SH-SY5Y (cell line): ENCODE data around the gene C1QL1.

Experiments
- GATA2 ChIP-seq: IDR thresholded peaks from 2 replicates; pipeline ENCODE4 v1.6.1; 2011; ENCODE audit warnings: mild to moderate bottlenecking, low read depth, low read length
- GATA3 ChIP-seq: IDR thresholded peaks from 2 replicates; pipeline ENCODE4 v1.6.1; 2011; ENCODE audit warnings: low read depth, mild to moderate bottlenecking, low read length, moderate library complexity

C1QL1 gene

DNA sequence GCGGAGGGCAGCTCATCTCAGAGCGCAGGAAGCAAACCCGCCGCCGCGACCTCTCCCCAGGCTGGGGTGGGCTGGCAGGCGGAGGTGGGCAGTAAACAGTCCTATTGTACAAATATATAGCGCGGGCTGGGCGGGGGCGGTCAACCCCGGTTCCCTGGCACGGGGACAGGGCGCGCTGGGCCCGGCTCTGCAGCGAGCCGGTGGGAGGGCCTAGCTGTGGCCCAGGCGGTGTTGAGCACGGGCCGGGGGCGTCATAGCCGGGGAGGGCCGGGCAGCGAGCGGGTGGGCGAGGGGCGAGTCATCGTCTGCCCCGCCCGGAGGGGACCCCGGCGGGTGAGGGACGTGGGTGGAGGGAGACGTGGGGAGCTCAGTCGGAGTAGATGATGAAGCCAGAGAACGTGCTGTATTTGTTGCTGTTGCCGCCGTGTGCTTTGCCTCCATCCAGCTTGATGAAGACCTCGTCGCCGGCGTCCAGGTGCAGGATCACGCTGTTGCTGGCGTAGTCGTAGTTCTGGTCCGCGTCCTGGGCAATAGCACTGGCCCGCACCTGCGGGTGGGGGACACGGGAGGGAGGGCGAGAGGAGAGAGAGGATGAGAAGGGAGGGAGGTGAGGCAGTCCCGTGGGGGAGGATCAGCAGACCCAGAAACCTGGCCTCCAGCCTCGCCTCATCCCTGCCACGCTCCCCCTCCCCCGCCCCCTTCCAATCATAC, 8.1 kb downstream of the C1QL1 start:
- TF ChIP-seq GATA3 (no peak), GATA2 (no peak)

DNA sequence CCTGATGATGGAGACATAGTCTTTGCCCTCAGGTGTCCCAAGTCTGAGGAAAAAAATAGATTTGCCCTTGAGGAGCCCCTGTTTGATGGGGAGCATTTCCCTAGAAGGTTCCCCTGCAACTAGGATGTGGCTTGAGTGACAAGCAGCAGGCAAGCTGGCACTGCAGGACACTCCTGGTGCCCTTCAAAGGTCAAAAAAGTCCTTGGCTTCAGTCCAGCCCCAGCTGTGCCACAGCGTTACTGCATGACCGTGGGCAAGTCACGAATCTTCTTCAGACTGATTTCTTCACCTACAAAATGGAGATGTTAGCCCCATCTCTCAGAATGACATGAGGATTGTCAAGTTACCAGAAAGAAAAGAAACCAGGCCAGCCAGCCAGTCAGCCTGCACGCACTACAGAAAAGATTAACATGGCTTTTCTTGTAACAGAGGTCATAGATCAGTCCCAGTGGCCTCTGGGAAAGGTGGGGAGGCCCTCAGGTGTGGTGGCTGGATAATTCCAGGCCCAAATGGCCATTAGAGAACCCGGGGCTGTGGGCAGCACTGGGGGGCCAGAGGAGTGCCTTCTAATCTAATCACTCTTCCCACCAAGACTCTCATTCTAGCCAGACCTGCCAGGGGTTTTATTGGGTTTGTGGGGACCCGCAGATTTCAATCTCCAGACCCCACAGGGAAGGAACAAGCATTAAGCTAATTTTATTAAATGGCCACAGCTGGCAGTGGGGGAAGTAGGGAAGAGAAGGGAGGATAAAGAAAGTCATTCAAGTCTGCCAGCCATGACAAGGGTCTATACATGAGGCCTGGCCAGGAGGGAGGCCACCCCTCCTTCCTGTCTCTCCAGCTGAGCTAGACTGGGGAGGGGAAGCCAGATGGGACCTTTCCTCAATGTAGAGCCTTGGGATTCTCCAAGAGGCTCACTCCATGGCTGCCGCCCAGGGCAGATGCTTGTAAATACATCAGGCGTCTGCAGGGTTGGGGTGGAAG, 10.8 kb downstream of the C1QL1 start:
- TF ChIP-seq GATA2 (peak; percentile 94), GATA3 (no peak; the same call in 1 of the 2 replicates)

DNA sequence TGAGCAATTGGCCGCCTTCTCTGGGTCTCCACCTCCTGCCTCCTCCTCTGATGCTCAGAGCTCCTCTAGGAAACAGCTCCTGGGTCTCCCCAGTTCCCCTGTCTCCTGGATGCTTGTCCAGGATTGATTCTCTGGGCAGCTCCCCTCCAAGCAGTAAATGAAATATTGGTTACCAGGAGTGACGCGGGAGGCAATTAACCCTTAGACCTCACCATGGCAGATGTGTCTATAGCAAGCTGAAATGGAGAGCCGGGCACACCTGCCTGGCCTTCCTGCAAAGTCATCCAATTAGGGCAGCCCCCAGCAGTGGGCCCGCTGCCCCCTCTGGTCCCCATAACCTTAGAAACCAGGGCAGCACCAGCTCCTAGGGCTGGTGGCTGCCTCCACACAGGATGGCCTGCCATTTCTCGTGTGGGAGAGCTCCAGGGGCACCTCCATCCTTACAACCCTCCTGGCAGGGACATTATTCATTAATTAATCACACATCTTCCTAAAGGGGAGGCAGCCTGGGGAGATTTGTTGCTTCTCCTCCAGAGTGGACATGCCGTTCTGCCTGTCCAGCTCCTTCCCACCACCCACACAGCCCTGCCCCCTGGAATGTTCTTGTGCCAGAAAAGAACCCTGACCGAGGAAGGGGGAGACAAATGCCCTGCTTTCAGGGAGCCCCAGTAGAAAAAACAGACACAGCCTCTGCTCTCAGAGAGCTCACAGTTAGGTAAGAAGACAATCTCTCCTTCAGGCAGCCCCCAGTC, 12.3 kb downstream of the C1QL1 start:
- no peak for TF ChIP-seq GATA2
- no peak for TF ChIP-seq GATA3

DNA sequence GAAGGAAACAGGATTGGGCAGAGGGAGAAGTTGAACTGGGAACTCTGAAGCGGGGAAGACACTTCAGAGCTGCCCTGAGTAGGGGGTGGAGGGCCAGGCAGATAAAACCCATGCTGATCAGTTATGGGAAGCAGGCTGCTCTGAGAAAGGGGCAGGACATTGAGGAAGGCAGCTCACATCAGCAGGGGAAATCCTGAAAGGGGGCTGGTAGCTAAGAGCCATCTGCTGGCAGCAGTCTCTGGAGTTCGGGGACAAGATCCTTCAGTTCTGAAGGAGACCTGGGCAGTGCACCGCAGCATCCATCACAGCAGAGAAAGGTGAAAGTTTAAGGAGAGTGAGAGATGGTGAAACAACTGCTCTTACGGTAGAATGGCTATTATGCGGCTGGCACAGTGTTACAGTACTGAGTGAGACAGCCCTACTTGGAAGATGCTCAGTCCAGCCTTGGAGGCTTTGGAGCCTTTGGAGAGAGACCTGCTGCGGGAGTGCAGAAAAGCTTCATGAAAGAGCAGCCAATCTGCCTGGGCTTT, 15.1 kb downstream of the C1QL1 start:
- TF ChIP-seq GATA3 (no peak), GATA2 (no peak)

DNA sequence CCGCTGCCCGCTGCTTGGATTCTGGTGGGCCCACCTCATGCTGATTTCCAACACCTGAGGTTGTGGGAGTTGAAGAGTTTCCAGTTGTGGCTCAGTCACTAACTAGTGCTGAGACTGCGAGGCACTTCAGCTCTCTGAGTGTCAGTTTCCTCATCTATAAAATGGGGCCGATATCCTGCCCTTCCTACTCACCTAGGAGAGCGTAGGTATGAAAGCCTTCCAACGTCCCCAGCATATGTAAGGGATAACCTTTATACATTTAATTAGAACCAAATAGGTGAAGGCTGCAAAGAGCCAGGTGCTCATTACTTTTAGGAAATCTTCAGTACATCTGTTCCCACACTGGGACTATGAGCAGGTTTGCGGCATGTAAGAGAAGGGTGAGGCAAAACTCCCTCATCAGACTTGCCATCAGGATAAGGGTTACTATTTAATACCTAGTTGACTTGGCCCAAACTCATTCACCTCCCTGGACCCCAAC, 19.7 kb downstream of the C1QL1 start:
- no peak for TF ChIP-seq GATA3
- TF ChIP-seq GATA2, result no peak

DNA sequence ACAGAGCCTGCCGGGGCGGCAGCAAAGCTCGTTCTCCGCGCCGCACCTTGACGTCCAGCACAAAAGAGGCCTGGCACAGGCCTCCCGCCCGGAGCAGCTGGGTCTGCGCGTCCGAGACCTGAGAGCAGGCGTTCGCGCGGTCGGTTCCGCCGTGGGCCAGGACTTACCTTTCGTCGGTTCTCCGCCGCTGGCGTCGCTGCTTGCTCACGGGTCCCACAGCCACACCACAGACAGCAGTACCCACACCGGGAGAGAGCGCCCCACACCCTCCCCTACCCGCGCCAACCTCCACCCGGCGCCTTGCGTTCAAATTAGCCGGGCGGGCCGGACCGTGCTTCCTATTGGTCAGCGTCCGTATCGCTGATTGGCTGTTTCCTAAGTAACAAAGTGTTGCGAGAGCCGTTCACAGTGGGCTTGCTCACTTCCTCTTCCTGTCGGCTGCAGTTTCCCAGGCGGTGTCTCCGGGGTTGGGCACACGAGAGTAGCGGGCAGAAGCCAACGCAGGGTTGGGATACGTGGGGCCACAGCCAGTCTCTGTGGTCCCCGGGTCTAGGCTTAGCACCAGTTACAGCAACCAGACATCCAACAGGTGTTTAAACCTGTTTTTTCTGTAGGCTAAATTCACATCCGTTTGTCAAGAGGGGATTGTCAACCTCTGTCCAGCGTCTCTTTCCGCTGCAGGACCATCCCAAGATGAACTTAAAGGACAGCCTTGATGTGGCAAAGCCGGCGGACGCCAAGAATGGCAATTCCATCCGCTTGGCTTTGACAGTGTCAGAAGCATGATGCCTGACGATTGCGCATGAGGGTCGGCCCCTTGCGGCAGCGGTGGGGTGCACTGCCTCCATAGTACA, 20.4 kb downstream of the C1QL1 start, which contains the start of gene KIF18B:
Gene KIF18B, minus strand, starts transcription at position 313 of the 854 bp plus-strand sequence. CDS start 11,429 bp downstream, outside the sequence.
- no peak for TF ChIP-seq GATA3
- no peak for TF ChIP-seq GATA2

DNA sequence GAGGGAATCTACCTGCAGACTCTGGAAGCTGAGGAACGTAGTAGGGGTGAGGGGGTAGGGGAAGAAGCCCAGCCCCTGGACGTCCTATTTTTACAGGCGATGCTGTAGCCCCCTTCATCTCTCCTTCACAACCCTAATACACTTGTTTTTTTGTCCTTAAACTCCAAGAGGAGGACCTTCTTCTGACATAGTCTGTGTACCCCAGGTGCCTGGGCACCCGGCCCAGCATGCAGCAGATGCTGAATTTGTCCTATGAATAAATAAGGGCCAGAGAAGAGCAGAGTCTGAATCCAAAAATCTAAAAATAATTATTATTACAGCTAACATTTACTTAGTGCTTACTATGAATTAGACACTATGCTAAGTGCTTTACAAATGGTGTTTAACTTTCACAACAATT, 25.6 kb downstream of the C1QL1 start:
- no peak for TF ChIP-seq GATA2
- TF ChIP-seq GATA3, result no peak

DNA sequence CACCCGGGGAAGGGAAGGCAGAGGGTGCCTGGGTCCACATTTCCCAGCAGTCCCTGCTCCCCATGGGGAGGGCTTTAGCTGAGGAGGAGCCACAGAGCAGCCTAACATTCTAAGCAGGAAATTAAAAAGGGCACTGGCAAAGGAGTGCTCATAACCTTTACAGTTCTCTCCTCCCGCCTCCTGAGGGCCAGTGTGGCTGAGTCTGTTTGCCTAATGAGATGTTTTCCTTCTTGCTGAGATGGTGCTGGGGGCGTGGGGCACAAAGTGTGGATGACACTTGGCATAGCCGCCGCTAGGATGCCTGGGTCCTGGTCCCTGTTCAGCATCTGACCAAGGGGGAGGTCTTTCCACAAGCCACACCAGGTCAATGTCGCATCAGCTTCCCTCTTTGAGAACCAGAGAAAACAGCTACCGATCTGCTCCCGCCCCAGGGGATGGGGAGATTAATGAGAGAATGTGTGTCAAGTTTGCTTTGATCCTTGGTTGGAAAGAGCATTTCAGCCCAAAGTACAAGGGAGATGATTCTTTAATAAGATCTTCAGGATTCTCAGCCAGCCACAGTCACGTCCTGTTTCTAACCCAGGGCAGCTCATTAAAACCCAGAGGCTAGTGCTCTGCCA, 26.3 kb downstream of the C1QL1 start:
- TF ChIP-seq GATA3, result no peak
- TF ChIP-seq GATA2, result no peak

DNA sequence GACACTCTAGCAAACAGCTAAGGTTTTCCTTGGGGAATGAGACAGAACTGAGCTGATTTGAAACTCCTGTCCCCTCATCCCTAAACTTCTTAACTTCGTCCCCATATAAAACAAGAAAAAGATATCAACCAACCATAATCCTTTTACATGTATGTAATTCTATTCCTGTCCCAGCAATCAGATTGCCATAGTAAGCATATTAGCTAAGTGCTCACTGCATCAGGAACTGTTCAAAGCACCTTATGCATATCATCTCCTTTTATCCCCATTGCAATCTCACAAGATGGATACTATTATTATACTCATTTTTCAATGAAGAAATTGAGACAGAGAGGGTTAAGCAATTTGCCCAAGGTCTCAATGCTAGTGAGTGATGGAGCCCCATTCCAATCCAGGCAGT, 27.3 kb downstream of the C1QL1 start:
- TF ChIP-seq GATA2 (no peak), GATA3 (no peak)

DNA sequence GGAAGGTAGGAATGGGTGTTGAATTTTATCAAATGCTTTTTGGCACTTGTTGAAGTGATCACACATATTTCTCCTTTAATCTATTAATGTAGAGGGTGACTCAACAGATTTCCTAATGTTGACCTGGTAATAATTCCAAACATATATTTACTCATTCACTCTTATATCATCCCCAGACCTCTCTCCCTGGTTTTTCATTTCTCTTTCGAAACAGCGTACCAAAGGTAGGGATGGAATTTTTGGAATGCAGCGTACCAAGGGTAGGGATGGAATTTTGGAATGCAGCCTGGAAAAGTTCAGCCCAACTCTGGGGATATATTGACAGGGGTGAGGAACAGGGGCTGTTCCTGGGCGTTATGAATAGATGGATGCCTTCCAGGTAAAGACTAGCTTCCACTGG, 27.8 kb downstream of the C1QL1 start:
- TF ChIP-seq GATA2 (no peak), GATA3 (no peak)

DNA sequence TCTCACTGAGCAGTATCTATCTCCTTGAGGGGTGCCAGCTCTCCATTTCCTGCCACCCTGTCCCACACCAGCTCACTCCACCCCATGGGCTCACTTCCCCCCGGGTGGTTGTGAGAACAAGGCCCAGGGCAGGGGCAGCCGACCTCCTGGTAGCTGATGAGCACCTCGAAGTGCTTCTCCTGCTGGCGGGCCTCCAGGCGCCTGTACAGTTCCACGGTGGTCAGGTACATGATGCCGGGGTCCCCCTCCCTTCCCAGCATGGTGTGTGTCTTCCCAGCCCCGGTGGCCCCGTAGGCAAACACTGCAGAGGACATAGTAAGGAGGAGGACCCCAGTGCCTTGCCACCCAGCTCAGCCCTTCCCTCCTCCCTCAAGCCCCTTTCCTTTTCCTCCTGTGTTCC, 33.0 kb downstream of the C1QL1 start:
- TF ChIP-seq GATA2, result no peak
- no peak for TF ChIP-seq GATA3

DNA sequence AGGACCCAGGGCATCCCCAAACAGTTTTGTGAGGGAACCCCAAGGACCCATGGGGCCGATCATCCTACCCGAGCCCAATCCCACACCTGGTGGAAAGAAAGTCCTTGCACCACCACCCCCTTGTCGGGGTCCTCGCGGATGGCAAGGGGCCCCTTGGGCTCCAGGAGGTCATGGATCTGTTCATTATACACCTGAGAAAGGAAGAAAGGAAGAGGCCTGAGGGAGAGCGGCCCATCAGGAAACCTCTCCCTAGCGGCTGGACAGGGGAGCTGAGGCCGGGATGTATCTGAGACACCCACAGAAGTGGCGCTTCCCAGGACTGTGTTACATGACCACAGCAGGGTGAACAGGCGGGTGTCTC, 33.4 kb downstream of the C1QL1 start:
- TF ChIP-seq GATA2 (no peak), GATA3 (no peak)
